DND-41 (cell line): Measurements from ENCODE around the gene RGMB.

Source experiments
- ATAC-seq: fragments of 200-7000 bp; cut with Tn5 transposase; 3 replicates; pipeline ENCODE4 v1.9.1; 2021; ENCODE audit warnings: low read depth; ENCODE audit not compliant: insufficient read depth
- DNase-seq: peaks from one replicate; pipeline ENCODE4 v3.0.0-alpha.2; 2020
- H2AFZ ChIP-seq: 2 replicates; pipeline ENCODE4 v1.6.0; 2012; ENCODE audit warnings: low read depth, low read length
- H3K27ac ChIP-seq: 2 replicates; pipeline ENCODE4 v1.5.1; 2012; ENCODE audit warnings: low read length, inconsistent platforms
- H3K27me3 ChIP-seq: fragments of 200-600 bp; sonication (generic); 2 replicates; pipeline ENCODE4 v1.6.0; 2012; ENCODE audit warnings: low read length, mild to moderate bottlenecking, inconsistent platforms; ENCODE audit not compliant: insufficient read depth, poor library complexity
- H3K36me3 ChIP-seq: 2 replicates; pipeline ENCODE4 v1.5.1; 2012; ENCODE audit warnings: low read length, inconsistent platforms; ENCODE audit not compliant: insufficient read depth
- H3K4me1 ChIP-seq: 2 replicates; pipeline ENCODE4 v1.5.1; 2012; ENCODE audit warnings: mild to moderate bottlenecking, low read length; ENCODE audit not compliant: insufficient read depth
- H3K4me2 ChIP-seq: 2 replicates; pipeline ENCODE4 v1.6.0; 2012; ENCODE audit warnings: mild to moderate bottlenecking, moderate library complexity, low read length, inconsistent platforms; ENCODE audit not compliant: insufficient read depth
- H3K4me3 ChIP-seq, 2 experiments: fragments of 200-600 bp in 1 of 2; shearing (Covaris generic) in 1 of 2; 2 replicates each; pipeline ENCODE4 v1.5.1; 2012 to 2016; ENCODE audit warnings: inconsistent platforms in 2 of 2, low read length in 2 of 2, mild to moderate bottlenecking in 2 of 2, low read depth in 1 of 2, moderate library complexity in 1 of 2
- H3K79me2 ChIP-seq: 2 replicates; pipeline ENCODE4 v1.6.0; 2012; ENCODE audit warnings: low read length, inconsistent platforms; ENCODE audit not compliant: insufficient read depth
- H3K9ac ChIP-seq: 2 replicates; pipeline ENCODE4 v1.6.0; 2012; ENCODE audit warnings: low read depth, mild to moderate bottlenecking, inconsistent platforms, low read length, moderate library complexity
- H3K9me3 ChIP-seq: 2 replicates; pipeline ENCODE4 v1.5.1; 2012; ENCODE audit warnings: low read length, moderate library complexity, mild to moderate bottlenecking, inconsistent platforms; ENCODE audit not compliant: insufficient read depth, severe bottlenecking
- H4K20me1 ChIP-seq: 2 replicates; pipeline ENCODE4 v1.6.0; 2012; ENCODE audit warnings: low read length; ENCODE audit not compliant: insufficient read depth
- EZH2 ChIP-seq: IDR thresholded peaks from 3 replicates; pipeline ENCODE4 v1.6.1; 2012; ENCODE audit warnings: borderline replicate concordance, low read depth, mild to moderate bottlenecking, moderate library complexity, low read length, inconsistent platforms; ENCODE audit not compliant: severe bottlenecking
- TF ChIP-seq, protein P1 (sequence below): IDR thresholded peaks from 2 replicates; pipeline ENCODE4 v1.5.1; 2012; ENCODE audit warnings: borderline replicate concordance, low read length, moderate library complexity, mild to moderate bottlenecking; ENCODE audit not compliant: poor library complexity, severe bottlenecking; ENCODE audit errors: extremely low read depth

The RGMB gene

GRCh38 chr5:98773464-98774191 is at the start of gene RGMB:
Gene RGMB, plus strand, starts transcription at chr5:98773663. Its CDS starts 408 bp downstream, at chr5:98774071.
- peaks cover 28% of the 10 kb centered on the region for H3K4me1 ChIP-seq
- H3K4me3 ChIP-seq, result no peak within 1 kb of the TSS
- TF ChIP-seq EZH2, result no peak
- TF ChIP-seq, protein P1, sequence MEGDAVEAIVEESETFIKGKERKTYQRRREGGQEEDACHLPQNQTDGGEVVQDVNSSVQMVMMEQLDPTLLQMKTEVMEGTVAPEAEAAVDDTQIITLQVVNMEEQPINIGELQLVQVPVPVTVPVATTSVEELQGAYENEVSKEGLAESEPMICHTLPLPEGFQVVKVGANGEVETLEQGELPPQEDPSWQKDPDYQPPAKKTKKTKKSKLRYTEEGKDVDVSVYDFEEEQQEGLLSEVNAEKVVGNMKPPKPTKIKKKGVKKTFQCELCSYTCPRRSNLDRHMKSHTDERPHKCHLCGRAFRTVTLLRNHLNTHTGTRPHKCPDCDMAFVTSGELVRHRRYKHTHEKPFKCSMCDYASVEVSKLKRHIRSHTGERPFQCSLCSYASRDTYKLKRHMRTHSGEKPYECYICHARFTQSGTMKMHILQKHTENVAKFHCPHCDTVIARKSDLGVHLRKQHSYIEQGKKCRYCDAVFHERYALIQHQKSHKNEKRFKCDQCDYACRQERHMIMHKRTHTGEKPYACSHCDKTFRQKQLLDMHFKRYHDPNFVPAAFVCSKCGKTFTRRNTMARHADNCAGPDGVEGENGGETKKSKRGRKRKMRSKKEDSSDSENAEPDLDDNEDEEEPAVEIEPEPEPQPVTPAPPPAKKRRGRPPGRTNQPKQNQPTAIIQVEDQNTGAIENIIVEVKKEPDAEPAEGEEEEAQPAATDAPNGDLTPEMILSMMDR, result no peak
- no peak within 1 kb of the TSS for H3K9ac ChIP-seq
- H4K20me1 ChIP-seq, result no peaks in the 10 kb centered on the region
- no peak within 1 kb of the TSS for H3K4me2 ChIP-seq
- H3K27ac ChIP-seq, result no peak within 1 kb of the TSS
- H3K79me2 ChIP-seq, result no peaks in the 10 kb centered on the region
- DNase-seq, result no peak
- H3K9me3 ChIP-seq, result no peaks in the 10 kb centered on the region
- H3K27me3 ChIP-seq, result peaks cover 45% of the 10 kb centered on the region
- ATAC-seq, result no peak
- no peaks in the 10 kb centered on the region for H3K36me3 ChIP-seq
- H2AFZ ChIP-seq, result no peak within 1 kb of the TSS

DNA sequence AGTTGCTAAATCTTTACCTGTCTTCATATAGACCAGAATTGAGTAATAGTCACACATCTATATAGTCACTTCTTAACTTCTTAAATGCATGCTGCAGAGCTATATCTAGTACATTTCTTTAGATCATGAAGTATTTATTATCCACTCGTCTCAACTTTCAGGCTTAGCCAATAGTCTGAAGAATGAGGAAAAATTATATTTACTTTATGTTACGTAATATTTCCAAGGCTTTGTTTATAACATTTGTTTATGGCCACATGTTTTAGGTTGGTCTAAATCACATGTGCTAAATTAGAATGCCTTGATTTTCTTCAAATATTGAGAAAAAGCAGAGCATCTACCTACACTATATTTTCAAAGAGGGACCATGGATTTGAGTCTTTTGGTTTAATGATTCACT is 47.2 kb upstream of the RGMB start:
- Histone ChIP-seq H3K79me2 (no peaks in the 10 kb centered on the region), H3K9ac (no peak overlapping the region), H3K9me3 (no peaks in the 10 kb centered on the region), H2AFZ (no peak overlapping the region), H3K36me3 (no peaks in the 10 kb centered on the region), H3K27me3 (no peaks in the 10 kb centered on the region), H3K4me2 (no peak overlapping the region), H3K4me1 (no peaks in the 10 kb centered on the region), H3K27ac (no peak overlapping the region), H3K4me3 (no peak overlapping the region), H4K20me1 (no peaks in the 10 kb centered on the region)
- no peak for DNase-seq
- no peak for ATAC-seq
- TF ChIP-seq, protein P1, result no peak
- TF ChIP-seq EZH2, result no peak

DNA sequence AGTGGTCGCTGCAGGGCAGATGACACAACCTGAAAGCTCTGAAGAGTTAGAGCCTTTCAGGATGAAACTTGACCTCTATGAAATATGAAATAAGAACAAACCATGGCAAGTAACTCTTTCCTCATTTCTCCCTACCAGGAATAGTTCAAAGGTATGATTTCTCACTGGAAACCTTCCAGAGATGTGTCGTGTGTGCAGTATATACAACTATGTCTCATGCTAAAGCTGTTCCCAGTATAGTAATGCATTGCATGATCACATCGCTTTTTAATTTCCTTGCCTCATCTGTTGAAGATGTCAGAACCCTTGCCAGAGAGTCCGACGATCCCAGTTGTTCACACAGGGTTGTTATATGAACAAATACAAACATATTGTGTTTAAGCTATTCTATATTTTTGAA is 45.8 kb upstream of the RGMB start:
- H3K4me2 ChIP-seq, result no peak overlapping the region
- TF ChIP-seq, protein P1, result no peak
- no peak for TF ChIP-seq EZH2
- no peaks in the 10 kb centered on the region for H4K20me1 ChIP-seq
- DNase-seq, result no peak
- H2AFZ ChIP-seq, result no peak overlapping the region
- no peaks in the 10 kb centered on the region for H3K27me3 ChIP-seq
- no peaks in the 10 kb centered on the region for H3K36me3 ChIP-seq
- H3K9me3 ChIP-seq, result no peaks in the 10 kb centered on the region
- H3K4me3 ChIP-seq, result no peak overlapping the region
- H3K27ac ChIP-seq, result no peak overlapping the region
- no peak overlapping the region for H3K9ac ChIP-seq
- no peaks in the 10 kb centered on the region for H3K4me1 ChIP-seq
- H3K79me2 ChIP-seq, result no peaks in the 10 kb centered on the region
- ATAC-seq, result no peak

DNA sequence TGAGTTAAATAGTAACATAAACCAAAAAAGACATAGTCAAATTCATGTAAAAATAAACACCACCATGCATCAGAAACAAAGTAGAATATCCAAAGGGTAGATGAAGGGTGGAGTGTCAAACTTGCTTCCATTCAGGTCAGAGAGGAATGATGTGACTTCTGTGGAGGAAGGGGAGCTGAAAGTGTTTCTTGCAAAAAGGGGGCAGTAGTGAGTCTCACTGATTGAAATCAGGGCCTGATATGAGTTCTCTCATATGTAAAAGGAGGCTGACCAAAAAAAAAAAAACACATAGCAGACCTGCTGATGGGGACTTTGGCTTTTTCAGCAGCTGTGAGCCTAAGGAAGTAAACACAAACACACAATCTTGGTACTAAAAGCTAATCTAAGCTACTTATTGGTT is 38.8 kb upstream of the RGMB start:
- Histone ChIP-seq H3K36me3 (no peaks in the 10 kb centered on the region), H3K27me3 (no peaks in the 10 kb centered on the region), H3K4me3 (no peak overlapping the region), H3K79me2 (no peaks in the 10 kb centered on the region), H3K27ac (no peak overlapping the region), H3K4me2 (no peak overlapping the region), H2AFZ (no peak overlapping the region), H3K4me1 (no peaks in the 10 kb centered on the region), H3K9ac (no peak overlapping the region), H4K20me1 (no peaks in the 10 kb centered on the region), H3K9me3 (peaks cover 4% of the 10 kb centered on the region)
- ATAC-seq, result no peak
- DNase-seq, result no peak
- TF ChIP-seq EZH2, result no peak
- TF ChIP-seq, protein P1, result peak; percentile 8
